ENCODE results near the gene DEFB113. TPM values are rescaled to one million over a fixed set of nuclear protein-coding genes. Genes with fewer than 3 reads are reported as not detected.

DEFB113 gene
- total and polyA plus RNA-seq, 4 experiments from 2014 or later: not detected

DNA sequence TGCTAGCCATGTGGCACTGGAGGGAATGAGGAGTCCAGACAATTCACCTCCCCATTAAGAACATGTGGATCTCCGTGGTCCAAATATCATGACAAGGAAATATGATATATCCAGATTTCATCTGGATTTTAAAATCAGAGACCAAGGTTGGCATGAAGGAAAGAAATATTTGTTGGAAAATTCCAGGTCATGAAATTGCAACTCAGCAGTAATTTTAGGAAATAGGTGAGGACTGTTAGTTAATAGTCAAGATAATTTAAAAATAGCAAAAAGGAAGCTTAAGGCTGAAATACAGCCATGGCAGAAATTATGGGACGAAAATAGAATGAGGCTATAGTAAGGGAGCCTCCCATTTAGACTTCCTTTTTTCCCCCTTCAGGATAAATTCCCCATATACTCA lies 32.4 kb downstream of the DEFB113 start:
- Histone ChIP-seq H3K27ac (ENCODE audit: low read depth, low read length) (no peak overlapping the region), H3K4me3 (ENCODE audit: low read length in 2 of 2) (no peak overlapping the region), H3K4me1 (ENCODE audit: insufficient read depth, low read length) (no peaks in the 10 kb centered on the region), H3K36me3 (ENCODE audit: insufficient read depth, low read length) (no peaks in the 10 kb centered on the region), H3K27me3 (ENCODE audit: insufficient read depth, low read length) (no peaks in the 10 kb centered on the region), H3K9me3 (ENCODE audit: control insufficient read depth in 1 of 2, low read length in 2 of 2) (no peaks in the 10 kb centered on the region)
- no peaks in the 10 kb centered on the region for H3K4me1 Mint-ChIP-seq
- ChIA-PET CTCF (ENCODE audit: partially characterized antibody) (no interaction called here), POLR2A (ENCODE audit: partially characterized antibody) (no interaction called here)
- no peak overlapping the region for H3K4me3 Mint-ChIP-seq
- H3K9me3 Mint-ChIP-seq: peaks cover 0 to 4% (median under 1%) of the 10 kb centered on the region in 8 donors
- H3K36me3 Mint-ChIP-seq: no peaks in the 10 kb centered on the region
- no peak overlapping the region for H3K27ac Mint-ChIP-seq
- no peaks in the 10 kb centered on the region for H3K27me3 Mint-ChIP-seq
- intact Hi-C loops (cut with micrococcal nuclease): no loop called here
- DNase-seq: no peak

DNA sequence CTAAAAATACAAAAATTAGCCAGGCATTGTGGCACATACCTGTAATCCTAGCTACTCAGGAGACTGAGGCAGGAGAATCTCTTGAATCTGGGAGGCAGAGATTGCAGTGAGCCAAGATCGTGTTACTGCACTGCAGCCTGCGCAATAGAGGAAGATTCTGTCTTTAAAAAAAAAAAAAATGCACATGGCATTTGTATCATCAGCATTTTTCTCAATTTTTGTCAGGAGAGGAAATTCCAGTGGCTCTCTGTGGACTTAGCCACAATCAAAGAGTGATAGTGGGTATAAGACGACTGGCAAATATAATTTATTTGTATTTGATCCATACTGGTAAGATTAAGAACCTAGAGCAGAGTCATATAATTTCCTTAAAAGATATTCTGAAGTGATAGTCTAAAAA lies 34.0 kb downstream of the DEFB113 start:
- H3K4me1 ChIP-seq (ENCODE audit: insufficient read depth, low read length): no peaks in the 10 kb centered on the region
- H3K27ac ChIP-seq (ENCODE audit: low read depth, low read length): no peak overlapping the region
- H3K9me3 ChIP-seq (ENCODE audit: control insufficient read depth in 1 of 2, low read length in 2 of 2): no peaks in the 10 kb centered on the region
- POLR2A ChIA-PET (ENCODE audit: partially characterized antibody): no interaction called here
- DNase-seq: no peak
- Mint-ChIP-seq H3K4me1 (no peaks in the 10 kb centered on the region), H3K4me3 (no peak overlapping the region), H3K9me3 (peaks cover 0 to 5% (median 0%) of the 10 kb centered on the region in 8 donors), H3K36me3 (no peaks in the 10 kb centered on the region), H3K27me3 (no peaks in the 10 kb centered on the region), H3K27ac (no peak overlapping the region)
- intact Hi-C loops (cut with micrococcal nuclease): no loop called here
- H3K4me3 ChIP-seq (ENCODE audit: low read length in 2 of 2): no peak overlapping the region
- no peaks in the 10 kb centered on the region for H3K27me3 ChIP-seq (ENCODE audit: insufficient read depth, low read length)
- CTCF ChIA-PET (ENCODE audit: partially characterized antibody): no interaction called here
- no peaks in the 10 kb centered on the region for H3K36me3 ChIP-seq (ENCODE audit: insufficient read depth, low read length)

DNA sequence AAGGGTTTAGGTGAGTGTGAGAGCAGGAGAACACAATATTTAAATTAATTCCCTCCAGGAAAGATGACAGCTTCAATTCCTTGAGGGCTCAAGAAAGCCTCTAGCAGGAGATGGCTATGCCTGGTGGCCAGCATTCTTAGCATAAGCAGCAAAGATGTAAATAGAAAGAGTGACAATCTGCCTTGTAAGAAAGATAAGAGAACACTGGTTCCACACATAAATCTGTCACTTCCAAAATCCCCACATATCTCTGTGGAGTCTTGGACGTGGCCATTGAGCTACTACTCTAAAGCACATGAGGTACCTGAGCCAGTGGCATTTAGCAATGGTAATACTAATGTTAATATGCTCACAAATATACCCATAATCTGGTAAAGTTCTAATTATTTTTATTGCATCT lies 34.7 kb downstream of the DEFB113 start:
- peaks cover 0 to 5% (median 1%) of the 10 kb centered on the region in 8 donors for H3K9me3 Mint-ChIP-seq
- no peak for DNase-seq
- H3K36me3 Mint-ChIP-seq: no peaks in the 10 kb centered on the region
- CTCF ChIA-PET (ENCODE audit: partially characterized antibody): no interaction called here
- no peak overlapping the region for H3K27ac ChIP-seq (ENCODE audit: low read depth, low read length)
- no peaks in the 10 kb centered on the region for H3K27me3 Mint-ChIP-seq
- H3K4me3 ChIP-seq (ENCODE audit: low read length in 2 of 2): no peak overlapping the region
- no peak overlapping the region for H3K27ac Mint-ChIP-seq
- H3K4me1 ChIP-seq (ENCODE audit: insufficient read depth, low read length): no peaks in the 10 kb centered on the region
- POLR2A ChIA-PET (ENCODE audit: partially characterized antibody): no interaction called here
- H3K27me3 ChIP-seq (ENCODE audit: insufficient read depth, low read length): no peaks in the 10 kb centered on the region
- H3K36me3 ChIP-seq (ENCODE audit: insufficient read depth, low read length): no peaks in the 10 kb centered on the region
- no peaks in the 10 kb centered on the region for H3K4me1 Mint-ChIP-seq
- intact Hi-C loops (cut with micrococcal nuclease): no loop called here
- no peaks in the 10 kb centered on the region for H3K9me3 ChIP-seq (ENCODE audit: control insufficient read depth in 1 of 2, low read length in 2 of 2)
- H3K4me3 Mint-ChIP-seq: no peak overlapping the region

- CTCF ChIA-PET (ENCODE audit: partially characterized antibody): no interaction called here
- Mint-ChIP-seq H3K4me1 (no peaks in the 10 kb centered on the region), H3K4me3 (no peak overlapping the region), H3K27me3 (no peaks in the 10 kb centered on the region), H3K36me3 (no peaks in the 10 kb centered on the region), H3K9me3 (peaks cover 0 to 5% (median 0%) of the 10 kb centered on the region in 8 donors), H3K27ac (no peak overlapping the region)
- no peaks in the 10 kb centered on the region for H3K9me3 ChIP-seq (ENCODE audit: control insufficient read depth in 1 of 2, low read length in 2 of 2)
- no peaks in the 10 kb centered on the region for H3K36me3 ChIP-seq (ENCODE audit: insufficient read depth, low read length)
- POLR2A ChIA-PET (ENCODE audit: partially characterized antibody): no interaction called here
- H3K4me1 ChIP-seq (ENCODE audit: insufficient read depth, low read length): no peaks in the 10 kb centered on the region
- no peaks in the 10 kb centered on the region for H3K27me3 ChIP-seq (ENCODE audit: insufficient read depth, low read length)
- no peak overlapping the region for H3K27ac ChIP-seq (ENCODE audit: low read depth, low read length)
- DNase-seq: no peak
- no peak overlapping the region for H3K4me3 ChIP-seq (ENCODE audit: low read length in 2 of 2)
- intact Hi-C loops (cut with micrococcal nuclease): no loop called here
These were observed 35.9 kb downstream of the DEFB113 start for GRCh38 chr6:49933526-49933925.

DNA sequence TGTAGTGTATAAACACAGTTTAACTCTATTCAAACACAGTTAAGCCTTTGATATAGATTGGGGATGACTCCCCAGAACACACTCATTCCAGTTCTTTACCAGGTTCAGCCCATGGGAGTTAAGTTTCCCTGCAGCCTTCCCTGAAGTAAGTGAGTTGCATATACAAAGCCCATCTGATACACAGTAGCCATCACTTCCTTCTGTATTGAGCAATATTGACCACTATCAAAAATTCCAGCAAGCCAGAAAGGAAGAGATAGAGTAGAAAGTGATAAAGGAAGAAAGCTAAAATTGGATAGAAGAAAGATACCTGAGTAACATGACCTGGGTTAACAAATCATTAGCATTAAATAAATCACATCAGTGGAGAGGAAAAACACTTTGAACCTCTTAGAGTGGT lies 40.1 kb downstream of the DEFB113 start:
- intact Hi-C loops (cut with micrococcal nuclease): no loop called here
- CTCF ChIA-PET (ENCODE audit: partially characterized antibody): no interaction called here
- H3K27me3 ChIP-seq (ENCODE audit: insufficient read depth, low read length): no peaks in the 10 kb centered on the region

DNA sequence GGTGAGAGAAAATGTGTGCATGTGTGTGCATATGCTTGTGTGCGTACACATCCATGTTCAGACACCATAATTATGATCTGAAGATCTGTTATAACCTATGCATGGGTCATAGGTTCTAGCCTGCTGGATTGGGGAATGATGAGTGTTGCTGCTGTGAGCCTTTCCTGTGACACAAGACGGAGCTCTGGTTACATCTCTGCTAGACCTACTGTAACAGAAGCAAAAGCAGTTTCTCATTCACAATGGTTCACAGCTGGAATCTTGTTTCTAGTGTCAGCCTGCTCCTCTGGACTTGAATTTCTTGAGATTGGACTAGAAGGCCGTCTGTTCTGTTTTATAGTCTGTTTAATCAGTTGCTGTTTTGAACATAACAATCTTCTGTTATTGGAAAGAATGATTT lies 45.6 kb downstream of the DEFB113 start:
- ChIA-PET POLR2A (ENCODE audit: partially characterized antibody) (no interaction called here), CTCF (ENCODE audit: partially characterized antibody) (no interaction called here)
- Histone ChIP-seq H3K27ac (ENCODE audit: low read depth, low read length) (no peak overlapping the region), H3K4me1 (ENCODE audit: insufficient read depth, low read length) (no peaks in the 10 kb centered on the region), H3K4me3 (ENCODE audit: low read length in 2 of 2) (no peak overlapping the region), H3K27me3 (ENCODE audit: insufficient read depth, low read length) (no peaks in the 10 kb centered on the region), H3K9me3 (ENCODE audit: control insufficient read depth in 1 of 2, low read length in 2 of 2) (no peaks in the 10 kb centered on the region), H3K36me3 (ENCODE audit: insufficient read depth, low read length) (no peaks in the 10 kb centered on the region)
- Mint-ChIP-seq H3K36me3 (no peaks in the 10 kb centered on the region), H3K4me3 (no peak overlapping the region), H3K4me1 (no peaks in the 10 kb centered on the region), H3K9me3 (peaks cover 0 to 8% (median 4%) of the 10 kb centered on the region in 8 donors), H3K27me3 (no peaks in the 10 kb centered on the region), H3K27ac (no peak overlapping the region)
- intact Hi-C loops (cut with micrococcal nuclease): no loop called here
- no peak for DNase-seq

More for the DNA sequence above, 40.1 kb downstream of the DEFB113 start:
- Mint-ChIP-seq H3K4me1 (no peaks in the 10 kb centered on the region), H3K4me3 (no peak overlapping the region), H3K9me3 (peaks cover 0 to 10% (median 3%) of the 10 kb centered on the region in 8 donors), H3K27ac (no peak overlapping the region), H3K27me3 (no peaks in the 10 kb centered on the region), H3K36me3 (no peaks in the 10 kb centered on the region)
- Histone ChIP-seq H3K9me3 (ENCODE audit: control insufficient read depth in 1 of 2, low read length in 2 of 2) (no peaks in the 10 kb centered on the region), H3K4me3 (ENCODE audit: low read length in 2 of 2) (no peak overlapping the region), H3K36me3 (ENCODE audit: insufficient read depth, low read length) (no peaks in the 10 kb centered on the region), H3K27ac (ENCODE audit: low read depth, low read length) (no peak overlapping the region), H3K4me1 (ENCODE audit: insufficient read depth, low read length) (no peaks in the 10 kb centered on the region)
- POLR2A ChIA-PET (ENCODE audit: partially characterized antibody): no interaction called here
- no peak for DNase-seq

DNA sequence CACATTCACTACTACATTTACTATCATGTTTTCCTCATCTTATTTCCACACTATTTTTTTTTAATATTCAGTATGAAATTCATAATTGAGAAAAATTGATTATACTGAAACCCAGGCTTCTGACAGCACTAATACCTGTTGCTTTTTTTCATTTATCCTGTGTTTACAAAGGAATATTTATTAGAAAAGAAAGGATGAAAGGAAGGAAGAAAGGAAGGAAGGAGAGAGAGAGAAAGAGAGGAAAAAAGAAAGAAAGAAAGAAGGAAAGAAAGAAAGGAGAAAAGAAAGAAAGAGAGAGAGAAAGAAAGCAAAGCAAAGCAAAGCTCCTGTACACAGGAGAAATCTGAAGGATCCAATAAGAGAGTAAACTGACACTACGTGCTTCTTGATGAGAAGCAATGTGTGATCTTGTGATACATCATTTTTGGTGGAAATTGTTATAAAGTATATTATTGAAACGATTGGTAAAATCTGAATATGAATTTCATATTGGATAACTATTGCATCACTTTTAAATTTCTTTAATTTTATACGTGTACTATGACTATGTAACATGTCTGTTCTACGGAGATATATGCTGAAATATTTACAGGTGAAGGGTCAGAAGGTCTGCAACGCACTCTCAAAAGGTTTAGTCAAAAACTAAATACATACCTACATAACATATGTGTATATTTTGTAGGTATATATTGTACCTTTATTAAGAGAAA lies 49.3 kb downstream of the DEFB113 start:
- POLR2A ChIA-PET (ENCODE audit: partially characterized antibody): no interaction called here
- H3K27ac Mint-ChIP-seq: no peak overlapping the region
- no peaks in the 10 kb centered on the region for H3K4me1 Mint-ChIP-seq
- CTCF ChIA-PET (ENCODE audit: partially characterized antibody): no interaction called here
- Histone ChIP-seq H3K4me3 (ENCODE audit: low read length in 2 of 2) (no peak overlapping the region), H3K27ac (ENCODE audit: low read depth, low read length) (no peak overlapping the region), H3K36me3 (ENCODE audit: insufficient read depth, low read length) (no peaks in the 10 kb centered on the region), H3K9me3 (ENCODE audit: control insufficient read depth in 1 of 2, low read length in 2 of 2) (no peaks in the 10 kb centered on the region), H3K27me3 (ENCODE audit: insufficient read depth, low read length) (no peaks in the 10 kb centered on the region), H3K4me1 (ENCODE audit: insufficient read depth, low read length) (no peaks in the 10 kb centered on the region)
- no peak overlapping the region for H3K4me3 Mint-ChIP-seq
- no peaks in the 10 kb centered on the region for H3K27me3 Mint-ChIP-seq
- intact Hi-C loops (cut with micrococcal nuclease): no loop called here
- no peaks in the 10 kb centered on the region for H3K36me3 Mint-ChIP-seq
- H3K9me3 Mint-ChIP-seq: peaks cover 0 to 12% (median 3%) of the 10 kb centered on the region in 8 donors
- DNase-seq: no peak

DNA sequence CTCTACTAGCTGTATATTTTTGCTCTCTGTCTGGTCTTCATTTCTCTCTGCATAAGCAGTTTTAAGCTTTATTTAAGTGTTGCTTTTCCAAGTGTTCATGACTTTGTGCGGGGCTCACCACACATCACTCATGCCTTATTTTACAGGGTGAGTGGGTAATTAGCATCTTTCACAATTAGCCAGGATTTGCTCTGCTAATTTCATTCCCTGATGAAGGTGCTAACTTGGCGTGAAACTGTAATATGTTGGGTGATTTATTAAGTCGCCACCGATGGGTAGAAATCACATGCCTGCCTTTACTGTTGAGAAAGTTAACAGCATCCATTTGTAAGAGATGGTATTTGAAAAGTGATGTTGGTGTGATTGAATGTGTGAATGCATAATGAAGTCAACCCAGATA lies 50.2 kb downstream of the DEFB113 start:
- CTCF ChIA-PET (ENCODE audit: partially characterized antibody): no interaction called here
- Mint-ChIP-seq H3K4me3 (no peak overlapping the region), H3K27ac (no peak overlapping the region)

More for the DNA sequence above, 50.2 kb downstream of the DEFB113 start:
- Histone ChIP-seq H3K4me1 (ENCODE audit: insufficient read depth, low read length) (no peaks in the 10 kb centered on the region), H3K36me3 (ENCODE audit: insufficient read depth, low read length) (no peaks in the 10 kb centered on the region), H3K4me3 (ENCODE audit: low read length in 2 of 2) (no peak overlapping the region), H3K27me3 (ENCODE audit: insufficient read depth, low read length) (no peaks in the 10 kb centered on the region), H3K9me3 (ENCODE audit: control insufficient read depth in 1 of 2, low read length in 2 of 2) (no peaks in the 10 kb centered on the region), H3K27ac (ENCODE audit: low read depth, low read length) (no peak overlapping the region)
- intact Hi-C loops (cut with micrococcal nuclease): no loop called here
- POLR2A ChIA-PET (ENCODE audit: partially characterized antibody): no interaction called here
- Mint-ChIP-seq H3K9me3 (peaks cover 0 to 12% (median 3%) of the 10 kb centered on the region in 8 donors), H3K27me3 (no peaks in the 10 kb centered on the region), H3K4me1 (no peaks in the 10 kb centered on the region), H3K36me3 (no peaks in the 10 kb centered on the region)
- DNase-seq: no peak
